T1000 (cell line): ENCODE measurements around the gene STK11IP.
A peak's percentile ranks its signal among the peaks of the same experiment; 100 is the strongest.

Experiments used
- DNase-seq: peaks from one replicate; lab custom pipeline; 2025; ENCODE audit warnings: mixed read lengths; lab: John Stamatoyannopoulos, UW

Gene STK11IP, protein sequence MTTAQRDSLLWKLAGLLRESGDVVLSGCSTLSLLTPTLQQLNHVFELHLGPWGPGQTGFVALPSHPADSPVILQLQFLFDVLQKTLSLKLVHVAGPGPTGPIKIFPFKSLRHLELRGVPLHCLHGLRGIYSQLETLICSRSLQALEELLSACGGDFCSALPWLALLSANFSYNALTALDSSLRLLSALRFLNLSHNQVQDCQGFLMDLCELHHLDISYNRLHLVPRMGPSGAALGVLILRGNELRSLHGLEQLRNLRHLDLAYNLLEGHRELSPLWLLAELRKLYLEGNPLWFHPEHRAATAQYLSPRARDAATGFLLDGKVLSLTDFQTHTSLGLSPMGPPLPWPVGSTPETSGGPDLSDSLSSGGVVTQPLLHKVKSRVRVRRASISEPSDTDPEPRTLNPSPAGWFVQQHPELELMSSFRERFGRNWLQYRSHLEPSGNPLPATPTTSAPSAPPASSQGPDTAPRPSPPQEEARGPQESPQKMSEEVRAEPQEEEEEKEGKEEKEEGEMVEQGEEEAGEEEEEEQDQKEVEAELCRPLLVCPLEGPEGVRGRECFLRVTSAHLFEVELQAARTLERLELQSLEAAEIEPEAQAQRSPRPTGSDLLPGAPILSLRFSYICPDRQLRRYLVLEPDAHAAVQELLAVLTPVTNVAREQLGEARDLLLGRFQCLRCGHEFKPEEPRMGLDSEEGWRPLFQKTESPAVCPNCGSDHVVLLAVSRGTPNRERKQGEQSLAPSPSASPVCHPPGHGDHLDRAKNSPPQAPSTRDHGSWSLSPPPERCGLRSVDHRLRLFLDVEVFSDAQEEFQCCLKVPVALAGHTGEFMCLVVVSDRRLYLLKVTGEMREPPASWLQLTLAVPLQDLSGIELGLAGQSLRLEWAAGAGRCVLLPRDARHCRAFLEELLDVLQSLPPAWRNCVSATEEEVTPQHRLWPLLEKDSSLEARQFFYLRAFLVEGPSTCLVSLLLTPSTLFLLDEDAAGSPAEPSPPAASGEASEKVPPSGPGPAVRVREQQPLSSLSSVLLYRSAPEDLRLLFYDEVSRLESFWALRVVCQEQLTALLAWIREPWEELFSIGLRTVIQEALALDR

DNA sequence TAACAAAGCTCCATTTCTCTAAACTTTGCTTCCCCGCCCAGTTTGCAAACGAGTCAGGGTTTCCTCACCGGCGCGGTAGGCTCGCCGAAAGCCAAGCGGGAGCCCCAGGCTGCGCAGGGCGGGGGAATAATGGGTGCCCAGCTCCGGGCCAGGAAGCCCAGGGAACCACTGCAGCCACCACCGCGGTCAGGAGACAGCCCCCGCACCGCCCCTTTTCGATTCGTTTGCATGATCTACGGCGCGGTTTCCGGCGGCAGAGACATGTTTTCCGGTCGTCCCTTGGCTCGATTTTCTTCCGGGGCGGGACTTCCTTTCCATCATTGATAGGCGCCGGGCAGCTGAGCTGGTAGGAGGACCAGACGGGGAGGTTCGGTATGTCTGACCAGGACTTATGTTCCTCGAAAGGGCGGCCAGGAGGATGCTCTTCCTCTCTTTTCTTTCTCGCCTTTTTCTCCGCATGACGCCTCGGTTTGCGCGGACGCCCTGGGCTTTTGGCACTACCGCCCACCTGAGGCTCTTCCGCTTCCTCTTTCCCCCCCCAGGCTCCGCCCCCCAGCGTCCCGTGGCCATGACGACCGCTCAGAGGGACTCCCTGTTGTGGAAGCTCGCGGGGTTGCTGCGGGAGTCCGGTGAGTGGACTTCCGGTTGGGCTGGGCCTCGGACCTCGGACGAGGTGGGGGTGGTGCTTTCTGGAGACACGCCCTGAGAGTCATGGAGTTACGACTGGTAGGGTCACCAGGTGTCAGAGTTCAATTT is at the start of gene STK11IP:
Gene STK11IP (plus strand): TSS at position 306 of the 756 bp plus-strand sequence. CDS start 263 bp downstream, at position 569.
- peak; percentile 91 for DNase-seq

DNA sequence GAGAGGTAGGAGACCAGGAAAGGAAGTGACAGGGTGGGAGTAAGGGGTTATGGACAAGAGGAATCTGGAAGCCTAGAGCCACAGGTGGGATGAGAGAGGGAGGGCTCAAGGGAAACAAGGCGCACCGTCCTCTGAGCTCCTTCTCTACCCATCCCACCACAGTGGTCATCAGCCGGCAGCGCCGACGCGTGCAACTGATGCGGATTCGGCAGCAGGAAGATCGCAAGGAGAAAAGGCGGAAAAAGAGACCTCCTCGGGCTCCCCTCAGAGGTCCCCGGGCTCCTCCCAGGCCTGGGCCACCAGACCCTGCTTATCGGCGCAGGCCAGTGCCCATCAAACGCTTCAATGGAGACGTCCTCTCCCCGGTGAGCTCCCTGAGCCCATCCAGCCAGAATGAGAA is 48.7 kb upstream of the STK11IP start:
- DNase-seq = no peak

DNA sequence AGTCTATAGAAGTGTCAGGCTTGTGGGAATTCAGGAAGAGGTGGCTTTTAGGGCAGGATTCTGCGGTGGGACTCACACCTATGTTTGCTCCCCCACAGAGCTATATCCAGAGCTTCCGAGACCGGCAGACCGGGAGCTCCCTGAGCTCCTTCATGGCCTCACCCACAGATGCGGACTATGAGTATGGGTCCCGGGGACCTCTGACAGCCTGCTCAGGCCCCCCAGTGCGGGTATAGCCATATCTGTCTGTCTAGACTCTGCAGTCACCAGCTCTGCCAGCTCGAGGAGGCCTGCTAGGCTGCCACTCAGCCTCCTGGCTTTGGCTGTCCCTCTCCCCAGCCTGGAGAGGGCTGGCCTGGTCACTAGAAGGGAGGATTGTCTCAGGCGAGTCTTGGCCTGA is 48.0 kb upstream of the STK11IP start:
- no peak for DNase-seq

DNA sequence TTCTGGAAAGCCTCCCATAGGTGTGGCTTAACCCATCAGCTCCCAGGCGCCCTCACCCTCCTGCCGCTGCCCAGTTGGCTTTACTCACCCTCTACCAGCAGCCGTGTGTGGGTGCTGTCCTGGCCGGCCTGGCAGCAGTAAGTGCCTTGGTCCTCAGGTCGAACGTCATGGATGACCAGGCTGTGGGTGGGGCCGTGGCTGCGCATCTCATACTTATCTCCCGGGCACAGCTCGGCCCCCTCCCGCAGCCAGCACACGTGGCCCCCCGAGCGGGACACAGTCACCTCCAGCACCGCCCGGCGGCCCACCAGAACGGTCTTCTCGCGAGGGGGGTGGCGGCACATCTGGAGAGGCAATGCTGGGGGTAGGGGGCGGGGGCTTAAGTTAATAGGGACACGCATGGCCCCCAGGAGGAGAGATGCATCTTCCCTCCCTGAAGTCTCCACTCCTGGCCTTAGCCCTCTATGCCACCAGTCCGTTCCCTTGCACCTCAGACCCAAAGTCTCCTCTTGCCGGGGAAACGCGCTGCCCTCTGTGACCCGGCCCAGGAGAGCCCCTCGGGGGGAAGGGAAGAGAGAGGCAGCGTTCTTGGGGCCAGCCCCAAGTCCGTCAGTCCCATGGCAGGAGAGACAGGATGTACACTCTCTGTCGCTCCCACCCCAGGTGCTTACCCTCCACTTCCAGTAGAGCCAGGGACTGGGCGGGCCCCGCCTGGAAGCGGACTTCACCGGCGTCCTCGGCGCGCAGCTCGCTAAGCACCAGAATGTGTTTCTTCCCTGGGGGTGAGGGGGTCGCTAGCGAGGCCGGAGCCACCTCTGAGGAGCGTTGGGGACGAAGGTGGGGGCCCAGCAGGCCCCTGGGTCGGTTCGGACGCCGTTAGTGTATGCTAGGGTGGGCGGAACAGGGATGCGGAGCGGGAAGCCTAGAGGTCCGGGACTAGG is 45.9 kb upstream of the STK11IP start:
- no peak for DNase-seq

DNA sequence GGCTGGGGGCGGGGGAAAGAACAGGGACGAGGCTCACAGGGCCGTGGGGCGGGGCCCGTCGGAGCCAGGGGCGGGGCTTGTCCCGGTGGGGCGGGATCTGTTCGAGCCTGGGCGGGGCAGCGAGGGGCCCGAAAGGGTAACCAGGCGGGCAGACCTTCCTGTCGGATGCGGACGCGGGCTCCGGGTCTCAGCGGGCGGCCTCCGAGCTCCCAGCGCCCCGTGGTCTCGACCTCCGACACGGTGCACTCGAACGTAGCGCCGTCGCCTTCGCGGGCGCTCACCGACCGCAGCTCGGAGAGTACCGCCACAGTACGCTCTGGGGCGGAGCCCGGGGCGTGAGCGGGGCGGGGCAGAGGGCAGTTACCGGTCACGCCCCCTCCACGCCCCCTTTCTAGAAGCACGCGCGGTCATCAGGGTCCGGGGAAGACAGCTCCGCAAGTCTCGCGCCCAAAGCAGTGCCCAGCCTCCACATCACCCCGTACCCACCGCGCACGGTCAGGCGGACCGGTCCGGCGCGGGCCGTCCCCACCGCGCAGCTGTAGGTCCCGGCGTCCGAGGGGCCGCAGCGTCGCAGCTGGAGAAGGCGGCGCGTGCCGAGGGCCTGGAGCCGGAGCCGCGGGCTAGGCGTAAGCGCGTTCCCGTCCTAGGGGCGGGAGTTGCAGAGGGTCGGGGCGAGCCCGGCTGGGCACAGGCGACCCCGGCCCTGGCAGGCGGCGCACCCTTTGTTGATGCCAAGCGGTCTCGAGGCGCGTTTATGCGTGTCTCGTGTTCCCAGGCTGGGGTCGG is 45.1 kb upstream of the STK11IP start:
- DNase-seq = peak; percentile 92

DNA sequence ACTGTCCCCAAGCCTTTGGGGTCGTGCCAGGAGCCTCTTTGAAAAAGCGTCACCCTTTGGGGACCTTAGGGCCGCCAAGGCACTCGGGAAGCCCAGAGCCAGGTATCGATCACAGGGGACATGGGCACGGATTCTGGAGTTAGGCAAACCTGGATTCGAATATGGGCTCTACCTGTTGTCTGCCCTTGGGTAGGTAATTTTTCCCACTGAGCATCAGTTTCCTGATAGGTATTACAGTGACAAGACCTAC is 44.6 kb upstream of the STK11IP start:
- DNase-seq = no peak

DNA sequence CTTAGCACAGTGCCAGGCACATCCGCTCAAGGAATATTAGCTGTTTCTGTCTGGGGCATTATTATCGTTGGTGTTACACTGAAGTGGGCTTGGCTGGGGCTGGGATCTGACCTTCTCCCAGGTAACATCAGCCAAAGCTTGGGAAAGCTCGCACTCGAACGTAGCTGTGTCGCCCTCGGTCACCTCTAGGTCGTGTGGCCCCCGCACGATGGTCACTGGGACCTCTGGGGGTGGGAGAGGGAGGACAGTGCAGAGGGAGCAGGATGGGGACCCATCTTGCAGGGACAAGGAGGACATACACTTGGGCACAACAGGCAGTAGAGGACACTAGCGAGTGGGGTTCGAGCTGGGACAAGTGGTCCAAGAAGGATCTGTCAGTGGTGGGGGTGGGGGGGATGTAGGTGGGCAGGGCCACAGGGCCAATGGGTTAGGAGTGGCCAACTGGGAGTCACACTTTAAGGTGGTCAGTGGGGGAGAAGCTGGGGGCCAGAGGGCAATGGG is 44.1 kb upstream of the STK11IP start:
- no peak for DNase-seq

DNA sequence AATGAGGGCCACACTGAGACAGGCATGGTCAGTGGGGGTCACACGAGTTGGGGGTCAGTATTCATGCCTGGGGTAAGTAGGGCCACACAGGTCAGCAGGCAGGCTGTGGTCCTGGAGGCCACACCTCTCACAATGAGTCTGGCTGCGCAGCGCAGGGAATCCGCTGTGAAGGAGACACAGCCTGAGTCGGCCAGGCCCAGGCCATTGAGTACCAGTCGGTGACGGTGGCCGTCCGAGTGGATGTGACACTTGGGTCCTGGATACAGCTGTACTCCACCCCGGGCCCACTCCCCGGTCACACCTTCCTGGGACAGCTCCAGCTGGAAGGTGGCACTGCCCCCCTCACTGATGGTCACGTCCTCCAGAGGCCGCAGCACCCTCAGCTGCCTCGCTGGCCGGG is 43.3 kb upstream of the STK11IP start:
- DNase-seq = no peak

DNA sequence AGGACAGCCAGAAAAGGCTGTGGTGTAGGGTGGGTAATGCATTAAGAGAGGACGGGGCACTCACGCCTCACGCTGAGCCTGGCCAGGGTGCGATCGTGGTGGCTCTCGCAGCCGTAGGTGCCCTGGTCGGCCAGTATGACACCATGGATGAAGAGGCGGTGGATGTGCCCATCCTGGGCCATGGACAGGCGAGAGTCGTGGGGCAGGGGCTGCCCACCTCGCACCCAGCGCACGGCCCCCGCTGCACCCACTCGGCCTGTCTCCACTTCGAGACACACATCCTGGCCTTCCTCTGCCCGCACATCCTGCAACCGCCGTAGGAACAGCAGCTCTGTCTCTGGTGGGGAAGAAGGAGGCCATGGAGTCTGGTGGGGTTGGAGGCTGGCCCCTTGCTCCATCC is 41.7 kb upstream of the STK11IP start:
- DNase-seq = no peak

DNA sequence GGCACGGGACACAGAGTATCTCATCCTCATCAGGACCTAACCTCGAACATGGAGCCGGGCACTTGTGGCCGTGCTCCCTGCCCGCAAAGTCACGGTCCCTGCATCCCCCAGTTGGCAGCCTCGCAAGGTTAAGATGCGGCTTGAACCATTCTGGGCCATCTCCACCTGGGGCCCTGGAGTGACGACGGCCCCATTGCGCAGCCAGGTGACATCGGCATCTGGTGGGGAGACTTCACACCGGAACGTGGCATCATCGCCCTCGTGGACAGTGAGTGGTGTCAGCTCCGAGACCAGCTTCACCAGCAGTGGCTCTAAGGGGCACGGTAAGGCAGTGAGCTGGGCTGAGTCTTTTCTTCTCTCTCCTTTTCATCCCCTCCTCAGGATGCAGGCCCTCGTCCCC is 41.2 kb upstream of the STK11IP start:
- DNase-seq = no peak

DNA sequence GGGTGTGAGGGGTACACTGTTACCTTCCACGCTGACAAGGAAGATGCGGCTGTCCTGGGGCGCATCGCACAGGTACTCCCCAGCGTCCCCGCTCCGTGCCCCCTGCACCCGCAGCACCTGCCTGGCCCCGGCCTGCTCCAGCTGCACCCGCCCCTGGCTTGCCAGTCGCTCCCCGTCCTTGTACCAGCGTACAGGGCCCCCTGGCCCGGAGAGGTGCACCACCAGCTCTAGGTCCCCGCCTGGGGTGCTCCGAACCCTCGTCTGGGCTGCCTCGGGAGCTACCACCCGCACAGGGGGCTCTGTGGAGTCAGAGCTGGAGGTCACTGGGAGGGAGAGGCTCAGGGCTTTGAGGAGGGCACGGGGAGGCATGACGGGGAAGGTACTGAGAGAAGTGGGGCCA is 40.3 kb upstream of the STK11IP start:
- DNase-seq = no peak

DNA sequence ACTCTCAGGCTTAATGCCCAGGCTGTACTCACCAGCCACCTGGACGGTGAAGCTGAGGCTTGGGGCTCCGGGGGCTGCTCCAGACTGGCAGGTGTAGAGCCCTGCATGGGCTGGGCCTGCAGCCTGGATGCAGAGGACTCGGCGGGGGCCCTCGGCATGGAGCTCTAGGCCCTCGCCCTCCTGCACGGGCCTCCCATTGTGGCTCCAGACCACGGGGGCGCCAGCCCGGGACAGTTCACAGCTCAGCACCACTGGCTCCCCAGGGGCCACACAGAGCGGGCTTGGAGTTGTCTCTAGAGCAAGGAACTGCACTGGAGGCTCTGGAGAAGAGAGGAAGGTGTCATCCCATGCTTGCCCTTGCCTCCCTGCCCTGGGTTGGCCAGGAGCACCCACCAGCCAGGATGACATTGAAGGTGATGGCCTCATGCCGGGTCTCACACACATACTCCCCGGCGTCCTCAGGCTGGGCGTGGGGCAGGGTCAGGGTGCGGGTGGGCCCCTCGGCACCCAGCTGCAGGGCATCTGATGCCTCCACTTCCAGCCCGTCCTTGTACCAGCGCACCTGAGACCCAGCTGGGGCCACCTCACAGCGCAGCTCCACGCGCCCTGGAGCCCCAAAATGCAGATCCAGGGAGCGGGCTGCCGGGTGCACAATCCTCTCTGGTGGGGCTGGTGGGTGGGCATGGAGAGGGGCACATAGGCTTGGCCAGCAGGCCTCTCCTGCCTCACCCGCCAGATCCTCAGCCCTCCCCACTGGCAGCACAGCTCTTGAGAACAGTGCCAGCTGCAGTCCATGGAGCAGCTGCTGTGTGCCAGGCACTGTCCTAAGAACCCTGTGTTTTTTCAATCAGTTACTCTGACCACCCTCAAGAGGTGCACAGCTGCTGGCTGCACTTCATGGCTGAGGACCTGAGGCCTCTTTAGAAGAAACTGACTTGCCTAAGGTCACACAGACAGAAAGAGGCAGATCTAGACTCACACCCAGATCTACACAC is 39.6 kb upstream of the STK11IP start:
- DNase-seq = no peak

DNA sequence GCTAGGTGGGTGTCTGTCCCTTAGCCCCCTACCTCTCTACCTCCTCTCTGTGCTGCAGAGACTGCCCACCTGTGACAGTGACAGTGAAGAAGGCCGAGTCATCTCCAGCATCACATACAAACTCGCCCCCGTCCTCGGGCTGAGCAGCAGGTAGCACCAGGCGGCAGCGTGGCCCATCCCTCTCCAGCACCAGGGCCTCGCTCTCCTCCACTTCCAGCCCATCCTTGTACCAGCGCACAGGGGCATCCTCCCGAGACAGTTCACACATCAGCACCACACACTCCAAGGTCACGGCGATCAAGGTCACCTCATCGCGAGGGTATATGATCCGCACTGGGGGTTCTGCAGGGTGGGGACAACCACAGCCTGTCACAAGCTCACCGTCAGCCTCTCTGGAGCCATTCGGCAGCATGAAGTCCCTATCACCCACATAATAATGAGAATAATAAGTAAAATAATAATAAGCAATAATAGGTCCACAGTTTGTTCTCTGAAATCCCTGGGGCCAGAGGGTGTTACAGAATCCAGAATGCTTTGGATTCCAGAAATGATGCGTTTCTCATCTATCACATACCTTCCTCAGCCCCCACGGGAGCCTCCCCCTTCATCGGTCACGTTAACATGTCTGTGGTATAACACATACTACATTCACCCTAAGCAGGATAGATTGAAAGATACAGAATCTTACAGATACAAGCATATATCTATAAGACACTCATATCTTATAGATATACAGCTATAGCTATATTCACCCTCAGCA is 38.3 kb upstream of the STK11IP start:
- no peak for DNase-seq

DNA sequence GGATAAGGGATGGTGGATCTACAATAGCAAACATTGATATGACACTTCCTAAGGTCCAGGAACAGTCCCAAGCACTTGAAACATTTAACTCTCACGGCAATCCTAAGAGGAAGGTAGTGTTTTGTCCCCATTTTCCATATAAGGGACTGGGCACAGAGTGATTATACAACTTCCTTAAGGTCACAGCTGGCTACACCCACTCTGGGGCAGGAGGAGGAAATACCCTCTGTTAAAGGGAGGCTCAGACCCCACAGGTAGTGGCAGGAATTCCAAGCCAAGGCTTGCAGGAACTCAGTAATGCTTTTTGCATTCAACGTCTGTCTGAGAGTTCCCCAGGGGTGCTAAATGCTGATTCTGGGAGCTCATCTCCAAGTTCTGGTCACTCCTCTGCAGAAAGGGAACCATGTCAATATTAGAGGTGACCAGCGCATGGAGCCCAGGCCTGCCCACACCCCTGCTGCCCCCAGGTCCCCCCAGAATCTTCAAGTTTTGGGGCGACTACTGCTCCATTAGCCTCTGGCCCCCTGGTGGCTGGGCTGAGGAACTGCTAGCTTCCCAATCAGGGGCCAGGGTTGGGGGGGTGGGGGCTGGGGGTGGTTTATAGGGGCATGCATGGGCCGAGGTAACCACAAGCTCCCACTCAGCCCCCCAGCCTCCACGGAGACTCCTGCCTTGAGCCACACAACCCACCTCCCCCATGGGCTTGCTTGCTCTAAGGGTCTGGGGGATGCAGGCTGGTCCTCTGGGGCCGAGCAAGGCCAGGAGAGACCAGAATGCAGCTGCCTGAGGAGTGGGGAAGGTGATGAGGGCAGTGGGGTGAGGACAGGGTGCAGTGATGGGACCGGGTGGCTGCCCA is 37.4 kb upstream of the STK11IP start:
- no peak for DNase-seq

DNA sequence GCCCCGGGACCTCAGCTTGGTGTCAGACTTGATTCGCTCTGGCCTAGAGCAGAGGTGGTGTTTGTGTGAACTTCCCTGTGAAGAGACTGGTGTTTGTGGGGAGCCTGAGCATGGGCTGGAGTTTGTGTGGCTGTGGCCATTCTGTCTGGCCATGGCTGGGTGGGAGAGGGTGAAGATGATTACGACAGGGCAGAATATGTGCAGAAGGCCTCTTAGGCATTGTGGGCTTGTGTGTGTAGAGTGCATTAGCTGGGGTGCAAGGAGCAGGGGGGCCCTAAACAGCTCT is 36.8 kb upstream of the STK11IP start:
- DNase-seq = no peak

DNA sequence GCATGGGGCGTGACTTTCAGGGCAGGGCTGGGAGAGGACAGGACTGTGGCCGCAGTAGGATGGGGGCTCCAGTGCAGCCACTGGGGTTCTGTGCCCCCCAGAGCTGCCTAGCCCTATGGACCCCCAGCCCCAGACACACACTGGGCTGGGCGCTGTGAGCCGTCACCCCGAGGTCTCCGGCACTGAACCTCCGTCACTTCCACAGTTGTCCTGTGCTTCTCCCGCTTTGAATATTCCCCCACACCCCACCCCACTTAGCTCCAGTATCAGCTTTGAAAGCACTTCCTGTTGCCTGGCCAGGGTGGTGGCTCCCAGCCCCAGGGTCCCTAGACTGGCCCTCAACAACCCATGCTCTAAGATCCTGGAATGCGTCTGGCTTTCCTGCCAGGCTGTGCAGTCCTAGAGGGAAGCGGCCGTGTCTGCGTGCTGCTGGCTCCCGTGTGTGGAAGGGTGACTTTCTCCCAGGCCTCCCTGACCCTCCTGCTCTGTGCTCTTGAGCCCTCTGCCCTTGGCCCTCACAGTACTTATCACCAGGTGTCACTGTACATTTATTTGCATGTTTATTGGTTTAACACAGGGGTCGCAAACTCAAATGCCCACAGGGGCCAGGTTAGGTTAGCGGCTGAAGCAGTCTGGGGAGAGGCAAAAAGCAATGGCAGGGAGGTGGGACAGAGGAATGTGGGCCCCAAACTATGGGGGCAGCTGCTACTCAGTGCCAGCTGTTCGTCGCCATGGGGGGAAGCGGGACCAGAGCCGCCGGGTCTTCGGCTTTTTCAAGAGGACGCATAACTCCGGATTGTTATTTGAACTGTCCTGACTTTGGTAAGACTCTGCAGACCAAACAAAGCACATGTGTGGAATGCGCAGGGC is 36.2 kb upstream of the STK11IP start:
- no peak for DNase-seq
